ENCODE measurements around the gene GPD2. TPM values are rescaled to one million over a fixed set of nuclear protein-coding genes. Genes with fewer than 3 reads are reported as not detected.
A peak's percentile ranks its signal among the peaks of the same experiment; 100 is the strongest.

Gene GPD2
- total and polyA plus RNA-seq, 5 donors from 2014 or later: 6.0 to 11.3 (median 9.0) TPM

DNA sequence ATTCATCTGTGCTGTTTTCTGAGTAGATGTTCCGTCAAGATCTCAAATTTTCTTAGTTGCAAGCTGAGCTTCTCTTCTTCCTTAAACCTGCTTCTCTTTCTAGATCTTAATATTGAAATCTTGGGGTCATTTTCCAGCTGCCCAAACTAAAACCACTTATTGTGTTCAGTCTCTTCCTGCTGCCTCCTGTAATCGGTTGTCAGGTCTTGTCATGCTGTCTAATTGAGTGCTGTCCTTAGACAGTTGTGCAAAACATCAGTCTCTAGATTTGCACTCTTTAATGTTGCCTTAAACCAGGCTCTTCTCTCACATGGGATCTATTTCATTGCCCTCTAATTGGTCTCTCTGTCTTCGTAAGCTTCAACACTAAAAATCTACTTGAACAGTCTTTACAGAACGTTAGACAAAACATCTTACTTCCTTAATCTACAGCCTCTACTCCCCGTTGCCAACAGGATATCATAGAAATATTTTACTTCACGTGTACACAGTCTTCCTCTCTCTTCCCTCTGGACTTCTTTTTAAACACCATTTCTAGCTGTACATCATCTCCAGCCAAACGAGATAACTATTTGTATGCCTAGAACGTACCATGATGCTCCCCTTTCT is 34.9 kb downstream of the GPD2 start:
- H3K27ac Mint-ChIP-seq: peak overlapping the region in 2 of 3 donors; percentile 1 to 27
- ATAC-seq (ENCODE audit: low read depth in 2 of 2) (no peak), DNase-seq (no peak)
- no peaks in the 10 kb centered on the region for H3K36me3 ChIP-seq (ENCODE audit: control insufficient read depth, insufficient read depth, low read length)
- no peaks in the 10 kb centered on the region for H3K27me3 ChIP-seq (ENCODE audit: control insufficient read depth, insufficient read depth, low read length)
- H3K27ac ChIP-seq (ENCODE audit: insufficient read depth, low read length, poor library complexity, severe bottlenecking): no peak overlapping the region
- H3K4me1 Mint-ChIP-seq: peaks cover 13 to 50% (median 48%) of the 10 kb centered on the region in 4 donors
- peaks cover 0 to 1% (median 0%) of the 10 kb centered on the region in 7 donors for H3K9me3 Mint-ChIP-seq
- H3K4me3 Mint-ChIP-seq: no peak overlapping the region
- peaks cover 5% of the 10 kb centered on the region for H3K36me3 Mint-ChIP-seq
- H3K27me3 Mint-ChIP-seq: peaks cover 4% of the 10 kb centered on the region
- H3K4me3 ChIP-seq (ENCODE audit: low read depth, low read length): no peak overlapping the region
- no peaks in the 10 kb centered on the region for H3K9me3 ChIP-seq (ENCODE audit: control insufficient read depth in 2 of 2, low read length in 2 of 2)
- H3K4me1 ChIP-seq (ENCODE audit: control insufficient read depth, insufficient read depth, low read length, poor library complexity, severe bottlenecking): peaks cover 12% of the 10 kb centered on the region

DNA sequence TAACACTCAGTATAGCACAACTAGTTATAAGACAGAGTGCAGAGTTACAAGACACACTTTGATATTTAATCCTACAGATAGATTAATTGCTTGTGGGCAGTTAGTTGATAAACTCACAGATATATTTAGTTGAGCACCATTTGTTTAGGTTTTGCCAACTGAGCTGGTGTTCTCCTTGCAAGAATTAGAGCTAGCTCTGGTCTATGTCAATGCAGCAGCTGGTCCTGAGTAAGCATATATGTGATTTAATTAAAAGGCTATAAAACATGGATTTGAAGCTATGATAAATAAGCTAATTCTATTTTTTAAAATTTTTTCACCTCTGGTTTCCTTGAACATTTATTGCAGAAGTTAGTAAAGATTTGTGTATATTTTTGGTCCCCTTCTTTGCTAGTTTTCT is 35.6 kb downstream of the GPD2 start:
- Mint-ChIP-seq H3K27ac (peak overlapping the region in 1 of 3 donors; percentile 27), H3K9me3 (peaks cover 0 to 1% (median 0%) of the 10 kb centered on the region in 7 donors), H3K4me3 (peak overlapping the region in 1 of 4 donors; percentile 33), H3K27me3 (peaks cover 4% of the 10 kb centered on the region), H3K36me3 (peaks cover 9% of the 10 kb centered on the region), H3K4me1 (peaks cover 13 to 53% (median 47%) of the 10 kb centered on the region in 4 donors)
- ATAC-seq (ENCODE audit: low read depth in 2 of 2) (no peak), DNase-seq (no peak)
- Histone ChIP-seq H3K4me1 (ENCODE audit: control insufficient read depth, insufficient read depth, low read length, poor library complexity, severe bottlenecking) (peaks cover 12% of the 10 kb centered on the region), H3K36me3 (ENCODE audit: control insufficient read depth, insufficient read depth, low read length) (no peaks in the 10 kb centered on the region), H3K27me3 (ENCODE audit: control insufficient read depth, insufficient read depth, low read length) (no peaks in the 10 kb centered on the region), H3K4me3 (ENCODE audit: low read depth, low read length) (no peak overlapping the region), H3K9me3 (ENCODE audit: control insufficient read depth in 2 of 2, low read length in 2 of 2) (no peaks in the 10 kb centered on the region), H3K27ac (ENCODE audit: insufficient read depth, low read length, poor library complexity, severe bottlenecking) (no peak overlapping the region)

DNA sequence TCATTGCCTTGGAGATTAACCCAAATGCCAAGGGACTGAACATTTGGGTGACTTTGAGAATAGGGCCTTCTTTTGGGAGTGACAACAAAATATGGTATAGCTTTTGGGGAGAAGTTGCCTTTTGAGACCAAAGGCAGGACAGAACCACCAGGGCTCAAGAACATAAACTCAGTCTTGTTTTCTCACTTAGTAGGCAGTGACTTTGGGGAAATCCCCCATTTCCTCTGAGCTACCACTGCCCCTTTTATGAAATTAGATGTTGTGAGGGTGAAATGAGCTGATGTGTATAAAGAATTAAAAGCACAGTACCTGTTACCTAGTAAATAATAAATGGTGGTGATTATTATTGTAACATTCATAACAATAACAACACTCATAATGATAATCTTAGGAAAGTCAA is 36.5 kb downstream of the GPD2 start:
- peak overlapping the region in 1 of 3 donors; percentile 76 for H3K27ac Mint-ChIP-seq
- Histone ChIP-seq H3K9me3 (ENCODE audit: control insufficient read depth in 2 of 2, low read length in 2 of 2) (no peaks in the 10 kb centered on the region), H3K36me3 (ENCODE audit: control insufficient read depth, insufficient read depth, low read length) (peaks cover 5% of the 10 kb centered on the region), H3K4me1 (ENCODE audit: control insufficient read depth, insufficient read depth, low read length, poor library complexity, severe bottlenecking) (peaks cover 9% of the 10 kb centered on the region), H3K4me3 (ENCODE audit: low read depth, low read length) (peak overlapping the region; percentile 13), H3K27me3 (ENCODE audit: control insufficient read depth, insufficient read depth, low read length) (no peaks in the 10 kb centered on the region), H3K27ac (ENCODE audit: insufficient read depth, low read length, poor library complexity, severe bottlenecking) (no peak overlapping the region)
- ATAC-seq (ENCODE audit: low read depth in 2 of 2) (peak; percentile 62 to 66), DNase-seq (peak in 2 of 3 donors; percentile 14 to 52)
- peaks cover 13 to 49% (median 45%) of the 10 kb centered on the region in 4 donors for H3K4me1 Mint-ChIP-seq
- H3K27me3 Mint-ChIP-seq: peaks cover 4% of the 10 kb centered on the region
- H3K4me3 Mint-ChIP-seq: no peak overlapping the region
- peaks cover 13% of the 10 kb centered on the region for H3K36me3 Mint-ChIP-seq
- H3K9me3 Mint-ChIP-seq: peaks cover 0 to 1% (median 0%) of the 10 kb centered on the region in 7 donors

GRCh38 chr2:156473445-156473844 is 37.3 kb downstream of the GPD2 start:
- Mint-ChIP-seq H3K27me3 (peaks cover 4% of the 10 kb centered on the region), H3K4me3 (no peak overlapping the region), H3K36me3 (peaks cover 18% of the 10 kb centered on the region), H3K27ac (peak overlapping the region in 1 of 3 donors; percentile 76), H3K4me1 (peaks cover 13 to 52% (median 41%) of the 10 kb centered on the region in 4 donors), H3K9me3 (peaks cover 0 to 1% (median 0%) of the 10 kb centered on the region in 7 donors)
- peaks cover 5% of the 10 kb centered on the region for H3K36me3 ChIP-seq (ENCODE audit: control insufficient read depth, insufficient read depth, low read length)
- peaks cover 9% of the 10 kb centered on the region for H3K4me1 ChIP-seq (ENCODE audit: control insufficient read depth, insufficient read depth, low read length, poor library complexity, severe bottlenecking)
- DNase-seq: no peak
- no peak overlapping the region for H3K27ac ChIP-seq (ENCODE audit: insufficient read depth, low read length, poor library complexity, severe bottlenecking)
- no peaks in the 10 kb centered on the region for H3K27me3 ChIP-seq (ENCODE audit: control insufficient read depth, insufficient read depth, low read length)
- no peaks in the 10 kb centered on the region for H3K9me3 ChIP-seq (ENCODE audit: control insufficient read depth in 2 of 2, low read length in 2 of 2)
- no peak for ATAC-seq (ENCODE audit: low read depth in 2 of 2)
- H3K4me3 ChIP-seq (ENCODE audit: low read depth, low read length): no peak overlapping the region

DNA sequence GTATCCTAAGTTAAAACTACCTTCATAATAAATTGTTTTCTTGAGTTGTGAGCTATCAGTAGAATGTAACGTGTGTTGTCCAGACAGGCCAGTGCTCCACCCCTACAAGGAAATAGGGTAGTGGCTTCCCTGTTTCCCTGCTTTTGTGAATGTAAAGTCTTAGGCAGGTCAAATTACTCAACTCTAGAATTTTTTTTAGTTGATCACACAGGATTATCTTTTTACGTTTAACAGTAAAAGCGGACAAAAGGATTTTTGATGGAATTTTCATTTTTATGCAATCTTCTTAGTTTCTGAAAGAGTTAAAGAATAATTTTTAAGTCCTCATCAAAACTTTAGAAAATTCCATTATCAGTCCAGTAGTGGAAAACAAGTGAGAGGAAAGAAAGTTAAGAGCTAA is 38.2 kb downstream of the GPD2 start:
- Histone ChIP-seq H3K4me1 (ENCODE audit: control insufficient read depth, insufficient read depth, low read length, poor library complexity, severe bottlenecking) (peaks cover 9% of the 10 kb centered on the region), H3K4me3 (ENCODE audit: low read depth, low read length) (no peak overlapping the region), H3K27ac (ENCODE audit: insufficient read depth, low read length, poor library complexity, severe bottlenecking) (no peak overlapping the region), H3K27me3 (ENCODE audit: control insufficient read depth, insufficient read depth, low read length) (no peaks in the 10 kb centered on the region), H3K9me3 (ENCODE audit: control insufficient read depth in 2 of 2, low read length in 2 of 2) (no peaks in the 10 kb centered on the region), H3K36me3 (ENCODE audit: control insufficient read depth, insufficient read depth, low read length) (peaks cover 5% of the 10 kb centered on the region)
- peaks cover 0 to 1% (median 0%) of the 10 kb centered on the region in 7 donors for H3K9me3 Mint-ChIP-seq
- peaks cover 4% of the 10 kb centered on the region for H3K27me3 Mint-ChIP-seq
- ATAC-seq (ENCODE audit: low read depth in 2 of 2) (no peak), DNase-seq (no peak)
- peaks cover 13 to 49% (median 41%) of the 10 kb centered on the region in 4 donors for H3K4me1 Mint-ChIP-seq
- H3K4me3 Mint-ChIP-seq: no peak overlapping the region
- H3K36me3 Mint-ChIP-seq: peaks cover 19% of the 10 kb centered on the region
- no peak overlapping the region for H3K27ac Mint-ChIP-seq

DNA sequence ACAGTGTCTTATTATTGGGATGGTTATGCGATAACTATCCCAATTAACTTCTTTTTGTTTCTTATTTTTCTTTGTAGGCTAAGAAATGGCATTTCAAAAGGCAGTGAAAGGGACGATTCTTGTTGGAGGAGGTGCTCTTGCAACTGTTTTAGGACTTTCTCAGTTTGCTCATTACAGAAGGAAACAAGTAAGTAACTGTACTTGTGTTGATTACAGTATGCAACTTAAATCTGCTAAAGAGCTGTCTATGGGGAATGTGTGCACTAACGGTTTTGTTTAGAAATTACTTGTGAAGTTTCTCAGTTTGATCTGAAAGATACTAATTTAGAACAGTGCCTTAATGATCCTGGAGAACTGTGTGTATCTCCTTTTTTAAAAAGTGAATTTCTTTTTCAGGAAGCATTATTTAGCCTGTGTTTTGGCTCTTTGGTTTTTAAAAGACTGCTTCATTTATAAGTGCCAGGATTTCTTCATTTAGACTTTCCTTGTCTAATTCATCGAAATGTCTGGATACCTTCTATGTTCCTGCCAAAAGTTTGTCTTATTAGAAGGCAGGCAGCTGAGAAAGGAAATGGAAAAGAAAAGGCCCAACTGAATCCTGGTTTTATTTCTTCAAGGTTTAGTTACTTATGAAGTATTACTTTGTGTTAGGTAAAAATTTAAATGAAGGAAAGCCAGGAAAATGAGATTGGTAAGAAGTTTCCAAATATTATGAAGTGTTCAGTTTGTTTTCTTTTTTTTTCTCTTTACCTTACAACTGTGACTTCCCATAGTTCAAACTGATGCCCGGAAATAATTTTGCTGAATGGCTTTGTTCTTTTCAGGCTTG is 40.1 kb downstream of the GPD2 start:
- DNase-seq (no peak), ATAC-seq (ENCODE audit: low read depth in 2 of 2) (no peak)
- Mint-ChIP-seq H3K9me3 (no peaks in the 10 kb centered on the region), H3K4me1 (peaks cover 11 to 34% (median 31%) of the 10 kb centered on the region in 4 donors), H3K27ac (peak overlapping the region in 2 of 3 donors; percentile 34 to 65), H3K36me3 (peaks cover 21% of the 10 kb centered on the region), H3K27me3 (peaks cover 4% of the 10 kb centered on the region), H3K4me3 (no peak overlapping the region)
- H3K36me3 ChIP-seq (ENCODE audit: control insufficient read depth, insufficient read depth, low read length): peaks cover 5% of the 10 kb centered on the region
- peaks cover 9% of the 10 kb centered on the region for H3K4me1 ChIP-seq (ENCODE audit: control insufficient read depth, insufficient read depth, low read length, poor library complexity, severe bottlenecking)
- no peak overlapping the region for H3K27ac ChIP-seq (ENCODE audit: insufficient read depth, low read length, poor library complexity, severe bottlenecking)
- H3K27me3 ChIP-seq (ENCODE audit: control insufficient read depth, insufficient read depth, low read length): no peaks in the 10 kb centered on the region
- H3K4me3 ChIP-seq (ENCODE audit: low read depth, low read length): no peak overlapping the region
- H3K9me3 ChIP-seq (ENCODE audit: control insufficient read depth in 2 of 2, low read length in 2 of 2): no peaks in the 10 kb centered on the region

DNA sequence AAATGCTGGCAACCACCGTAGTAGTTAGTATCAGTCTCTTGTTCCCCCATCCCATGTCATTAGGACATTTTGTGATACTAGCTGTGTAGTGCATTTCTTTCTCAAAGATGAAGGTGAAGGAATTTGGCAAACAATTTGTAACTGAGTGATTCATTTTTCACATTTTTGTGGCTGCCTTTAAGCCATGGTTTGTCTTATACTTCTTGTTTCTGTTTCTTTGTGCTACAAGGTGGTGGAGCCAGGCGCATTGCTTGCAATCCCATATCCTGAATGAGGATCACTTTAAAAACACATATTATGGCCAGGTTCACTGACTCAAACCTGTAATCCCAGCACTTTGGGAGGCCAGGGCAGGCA is 40.6 kb downstream of the GPD2 start:
- Histone ChIP-seq H3K4me3 (ENCODE audit: low read depth, low read length) (no peak overlapping the region), H3K4me1 (ENCODE audit: control insufficient read depth, insufficient read depth, low read length, poor library complexity, severe bottlenecking) (peaks cover 9% of the 10 kb centered on the region), H3K9me3 (ENCODE audit: control insufficient read depth in 2 of 2, low read length in 2 of 2) (no peaks in the 10 kb centered on the region), H3K36me3 (ENCODE audit: control insufficient read depth, insufficient read depth, low read length) (peaks cover 5% of the 10 kb centered on the region), H3K27ac (ENCODE audit: insufficient read depth, low read length, poor library complexity, severe bottlenecking) (no peak overlapping the region), H3K27me3 (ENCODE audit: control insufficient read depth, insufficient read depth, low read length) (no peaks in the 10 kb centered on the region)
- no peak overlapping the region for H3K4me3 Mint-ChIP-seq
- DNase-seq (no peak), ATAC-seq (ENCODE audit: low read depth in 2 of 2) (no peak)
- no peaks in the 10 kb centered on the region for H3K9me3 Mint-ChIP-seq
- peaks cover 6 to 28% (median 27%) of the 10 kb centered on the region in 4 donors for H3K4me1 Mint-ChIP-seq
- peak overlapping the region in 2 of 3 donors; percentile 17 to 65 for H3K27ac Mint-ChIP-seq
- peaks cover 4% of the 10 kb centered on the region for H3K27me3 Mint-ChIP-seq
- peaks cover 21% of the 10 kb centered on the region for H3K36me3 Mint-ChIP-seq

Data from CD4-positive, CD25-positive, alpha-beta regulatory T cell (primary cell).